HepG2 (cell line): ENCODE measurements around the gene MTA2. TPM values are rescaled to one million over a fixed set of nuclear protein-coding genes. Genes with fewer than 3 reads are reported as not detected.
A peak's percentile ranks its signal among the peaks of the same experiment; 100 is the strongest.

Experiments used
- CREBL2 ChIP-seq: sonication (generic); formaldehyde crosslinking; IDR thresholded peaks from 2 replicates; pipeline ENCODE4 v1.8.1; 2023; ENCODE audit warnings: missing genetic modification reagents, mild to moderate bottlenecking, borderline replicate concordance
- DBP ChIP-seq: sonication (generic); formaldehyde crosslinking; IDR thresholded peaks from 2 replicates; pipeline ENCODE4 v1.4.0; 2020; ENCODE audit warnings: missing genetic modification reagents; ENCODE audit errors: not compliant biosample characterization
- HBP1 ChIP-seq: IDR thresholded peaks from 2 replicates; pipeline ENCODE4 v1.6.1; 2016; ENCODE audit warnings: low read depth, control low read depth
- HMGXB4 ChIP-seq, 2 experiments: sonication (generic) in 1 of 2; formaldehyde crosslinking in 1 of 2; IDR thresholded peaks; 2 replicates each; pipeline versions ENCODE4 v1.4.0 to v1.6.1; 2018 to 2020; ENCODE audit warnings: missing genetic modification reagents in 2 of 2, borderline replicate concordance in 1 of 2, low read depth in 1 of 2, mild to moderate bottlenecking in 1 of 2, missing biosample characterization in 1 of 2
- NR1H2 ChIP-seq: sonication (generic); formaldehyde crosslinking; IDR thresholded peaks from 2 replicates; pipeline ENCODE4 v1.8.1; 2022; ENCODE audit warnings: low read depth, missing genetic modification reagents, borderline replicate concordance
- PHF20 ChIP-seq: sonication (generic); formaldehyde crosslinking; IDR thresholded peaks from 2 replicates; pipeline ENCODE4 v1.5.0; 2020; ENCODE audit warnings: mild to moderate bottlenecking, missing genetic modification reagents
- TFE3 ChIP-seq: IDR thresholded peaks from 2 replicates; pipeline ENCODE4 v1.6.1; 2016
- THAP7 ChIP-seq: sonication (generic); formaldehyde crosslinking; IDR thresholded peaks from 2 replicates; pipeline ENCODE4 v1.8.1; 2023; ENCODE audit warnings: mild to moderate bottlenecking, missing genetic modification reagents
- USF2 ChIP-seq, 2 experiments: sonication (generic) in 1 of 2; formaldehyde crosslinking in 1 of 2; IDR thresholded peaks; 2 replicates each; pipeline versions ENCODE4 v1.5.1 to v1.6.1; 2011 to 2020; ENCODE audit warnings: borderline replicate concordance in 1 of 2, low read depth in 1 of 2, low read length in 1 of 2, mild to moderate bottlenecking in 1 of 2, missing genetic modification reagents in 1 of 2, moderate library complexity in 1 of 2
- ZMYM4 ChIP-seq: sonication (generic); formaldehyde crosslinking; IDR thresholded peaks from 2 replicates; pipeline ENCODE4 v1.8.1; 2023; ENCODE audit warnings: mild to moderate bottlenecking, missing genetic modification reagents
- ZNF256 ChIP-seq: sonication (generic); formaldehyde crosslinking; conservative IDR thresholded peaks from 2 replicates; pipeline ENCODE4 v1.4.0; 2020; ENCODE audit warnings: missing genetic modification reagents
- ZNF619 ChIP-seq: sonication (generic); formaldehyde crosslinking; IDR thresholded peaks from 2 replicates; pipeline ENCODE4 v1.4.0; 2020; ENCODE audit warnings: mild to moderate bottlenecking, missing genetic modification reagents
- ZNF740 ChIP-seq: sonication (generic); formaldehyde crosslinking; IDR thresholded peaks from 2 replicates; pipeline ENCODE4 v1.4.0; 2020; ENCODE audit warnings: missing genetic modification reagents
- ZNF782 ChIP-seq: sonication (generic); formaldehyde crosslinking; IDR thresholded peaks from 2 replicates; pipeline ENCODE4 v1.4.0; 2020; ENCODE audit warnings: missing genetic modification reagents, mild to moderate bottlenecking, borderline replicate concordance
- ZNF800 ChIP-seq: sonication (generic); formaldehyde crosslinking; IDR thresholded peaks from 2 replicates; pipeline ENCODE4 v1.4.0; 2020; ENCODE audit warnings: missing genetic modification reagents
- ZSCAN29 ChIP-seq: sonication (generic); formaldehyde crosslinking; conservative IDR thresholded peaks from 2 replicates; pipeline ENCODE4 v1.4.0; 2020; ENCODE audit warnings: mild to moderate bottlenecking, missing genetic modification reagents
- polyA plus RNA-seq, 8 experiments: library from polyadenylated mRNA; depleted of rRNA in 3 of 8; stranded (reverse) in 7 of 8; unstranded in 1 of 8; fragments of >200 nt; fragmentation: Illumina TruSeq in 4 of 8; extraction: Trizol in 4 of 8; gene quantifications; 2 replicates each; pipeline versions ENCODE4 v1.2.1 to v1.2.3, GENCODE V29; 2011 to 2016; ENCODE audit warnings: low read depth in 4 of 8, missing spikeins in 1 of 8, mixed read lengths in 1 of 8; ENCODE audit not compliant: insufficient read depth in 1 of 8
- total RNA-seq, 5 experiments: library from RNA; depleted of rRNA; stranded (reverse); fragments of >200 nt; fragmentation: Illumina TruSeq; extraction: Trizol; gene quantifications; 2 replicates each; pipeline ENCODE4 v1.2.3, GENCODE V29; 2016; ENCODE audit warnings: low read depth in 1 of 5

MTA2 gene
- total and polyA plus RNA-seq, 2 of the 13 experiments (the other 11 are each of a cell fraction or from before 2014, with no cell fraction given), result 14.0 to 70.0 TPM

GRCh38 chr11:62592146-62592815 is 9.4 kb downstream of the MTA2 start (continued):
- TF ChIP-seq HBP1 (CRISPR knock-in tag) (no peak), ZNF619 (CRISPR knock-in tag) (0 out of 2 replicates have a peak, but pooled peaks have one; percentile 4), TFE3 (CRISPR knock-in tag) (no peak), ZMYM4 (CRISPR knock-in tag) (no peak), USF2 (IDR thresholded peaks at IDR 0.05; ENCODE audit: low read depth, low read length) (no peak), USF2 (CRISPR knock-in tag; IDR thresholded peaks at IDR 0.05; ENCODE audit: borderline replicate concordance) (no peak), ZSCAN29 (no peak), ZNF782 (CRISPR knock-in tag) (no peak), PHF20 (CRISPR knock-in tag) (no peak), ZNF740 (no peak), NR1H2 (CRISPR knock-in tag) (no peak), DBP (CRISPR knock-in tag) (no peak), THAP7 (CRISPR knock-in tag) (no peak), ZNF256 (CRISPR knock-in tag) (no peak), CREBL2 (CRISPR knock-in tag) (no peak), HMGXB4 (CRISPR knock-in tag; IDR thresholded peaks at IDR 0.05; ENCODE audit: borderline replicate concordance in 1 of 2, low read depth in 1 of 2) (no peak), ZNF800 (CRISPR knock-in tag) (no peak)
